IMR-90 (cell line): ENCODE measurements around the gene IFT52. TPM values are rescaled to one million over a fixed set of nuclear protein-coding genes. Genes with fewer than 3 reads are reported as not detected.

ENCODE experiments used
- ATAC-seq: fragments of 200-7000 bp; cut with Tn5 transposase; 2 replicates; pipeline ENCODE4 v1.9.1; 2020; ENCODE audit warnings: low read depth, mild to moderate bottlenecking, moderate library complexity
- BruUV-seq: library from RNA; stranded (reverse); fragments of 400-500 nt; replicated peaks from 2 replicates; lab custom pipeline; 2021; lab: Mats Ljungman, UMichigan
- CTCF ChIA-PET: fragments of 300-600 bp; formaldehyde crosslinking; extraction: SDS; loops from one replicate; lab custom pipeline; 2021; ENCODE audit warnings: antibody characterized with exemption; lab: Yijun Ruan, JAX
- POLR2A ChIA-PET: fragments of 300-600 bp; sonication (Branson Sonifier 250); formaldehyde crosslinking; loops from one replicate; lab custom pipeline; 2022; ENCODE audit warnings: antibody characterized with exemption; ENCODE audit not compliant: unreplicated experiment; lab: Charles Lee
- DNase-seq: peaks from one replicate; pipeline ENCODE4 v3.0.0; 2013
- H2AFZ ChIP-seq: replicated peaks from 2 replicates; pipeline ENCODE3; 2013; ENCODE audit warnings: low read length, mild to moderate bottlenecking; ENCODE audit not compliant: poor library complexity
- H2AK5ac ChIP-seq: 2 replicates; pipeline ENCODE4 v1.6.1; 2013; ENCODE audit warnings: low read depth, low read length, inconsistent platforms
- H2AK9ac ChIP-seq: replicated peaks from 2 replicates; pipeline ENCODE3; 2013; ENCODE audit warnings: mild to moderate bottlenecking, low read depth, low read length, moderate library complexity; ENCODE audit not compliant: poor library complexity
- H2BK120ac ChIP-seq: 2 replicates; pipeline ENCODE4 v1.6.1; 2013; ENCODE audit warnings: low read depth, low read length, inconsistent platforms
- H2BK15ac ChIP-seq: 3 replicates; pipeline ENCODE4 v1.6.1; 2013; ENCODE audit warnings: low read depth, low read length, inconsistent platforms
- H2BK20ac ChIP-seq: 2 replicates; pipeline ENCODE4 v1.6.1; 2013; ENCODE audit warnings: low read depth, mild to moderate bottlenecking, inconsistent platforms, low read length, moderate library complexity
- H2BK5ac ChIP-seq: 2 replicates; pipeline ENCODE4 v1.6.1; 2013; ENCODE audit warnings: mild to moderate bottlenecking, low read depth, low read length, inconsistent platforms; ENCODE audit not compliant: poor library complexity, severe bottlenecking
- H3K14ac ChIP-seq: replicated peaks from 2 replicates; pipeline ENCODE4 v1.6.1; 2013; ENCODE audit warnings: low read depth, low read length, inconsistent platforms
- H3K18ac ChIP-seq: 2 replicates; pipeline ENCODE4 v1.6.1; 2013; ENCODE audit warnings: low read depth, low read length, control low read depth
- H3K23ac ChIP-seq: 2 replicates; pipeline ENCODE4 v1.6.1; 2013; ENCODE audit warnings: low read depth, low read length, inconsistent platforms
- H3K27ac ChIP-seq: 2 replicates; pipeline ENCODE4 v1.5.1; 2013; ENCODE audit warnings: mild to moderate bottlenecking, control low read depth, low read length; ENCODE audit not compliant: insufficient read depth
- H3K27me3 ChIP-seq: 2 replicates; pipeline ENCODE4 v1.6.1; 2013; ENCODE audit warnings: low read length; ENCODE audit not compliant: control insufficient read depth, insufficient read depth
- H3K36me3 ChIP-seq: 2 replicates; pipeline ENCODE4 v1.6.1; 2013; ENCODE audit warnings: low read length, mixed read lengths; ENCODE audit not compliant: control insufficient read depth, insufficient read depth
- H3K4ac ChIP-seq: 2 replicates; pipeline ENCODE4 v1.6.1; 2013; ENCODE audit warnings: low read depth, low read length, inconsistent platforms
- H3K4me1 ChIP-seq: 2 replicates; pipeline ENCODE4 v1.6.1; 2013; ENCODE audit warnings: low read length, mixed read lengths; ENCODE audit not compliant: control insufficient read depth, insufficient read depth
- H3K4me2 ChIP-seq: 2 replicates; pipeline ENCODE4 v1.6.1; 2013; ENCODE audit warnings: low read depth, mild to moderate bottlenecking, control low read depth, low read length, moderate library complexity
- H3K4me3 ChIP-seq: 2 replicates; pipeline ENCODE4 v1.5.1; 2013; ENCODE audit warnings: low read depth, mild to moderate bottlenecking, control low read depth, low read length, moderate library complexity; ENCODE audit not compliant: insufficient read depth
- H3K56ac ChIP-seq: 2 replicates; pipeline ENCODE4 v1.6.1; 2013; ENCODE audit warnings: low read length, inconsistent platforms; ENCODE audit not compliant: insufficient read depth; ENCODE audit errors: extremely low read depth
- H3K79me1 ChIP-seq, 2 experiments: 2 replicates each; pipeline ENCODE4 v1.6.1; 2013; ENCODE audit warnings: low read length in 2 of 2, inconsistent platforms in 1 of 2, low read depth in 1 of 2
- H3K9ac ChIP-seq: 2 replicates; pipeline ENCODE4 v1.6.1; 2013; ENCODE audit warnings: low read depth, low read length, control low read depth
- H3K9me1 ChIP-seq: 2 replicates; pipeline ENCODE4 v1.6.1; 2013; ENCODE audit warnings: low read length, inconsistent platforms; ENCODE audit not compliant: insufficient read depth
- H3K9me3 ChIP-seq: 2 replicates; pipeline ENCODE4 v1.6.1; 2013; ENCODE audit warnings: low read length; ENCODE audit not compliant: control insufficient read depth, insufficient read depth
- H4K20me1 ChIP-seq: 2 replicates; pipeline ENCODE4 v1.6.1; 2013; ENCODE audit warnings: low read length, inconsistent platforms; ENCODE audit not compliant: insufficient read depth
- H4K5ac ChIP-seq: 2 replicates; pipeline ENCODE4 v1.6.1; 2013; ENCODE audit warnings: mild to moderate bottlenecking, low read depth, low read length, control low read depth
- H4K8ac ChIP-seq, 2 experiments: 2 replicates each; pipeline ENCODE4 v1.6.1; 2013; ENCODE audit warnings: low read depth in 2 of 2, low read length in 2 of 2, control low read depth in 1 of 2, inconsistent platforms in 1 of 2
- H4K91ac ChIP-seq: 2 replicates; pipeline ENCODE4 v1.6.1; 2013; ENCODE audit warnings: low read depth, low read length, inconsistent platforms; ENCODE audit not compliant: insufficient read depth
- BHLHE40 ChIP-seq: fragments of 150-350 bp; IDR thresholded peaks from 2 replicates; pipeline ENCODE4 v1.6.1; 2016; ENCODE audit warnings: mild to moderate bottlenecking, low read depth, low read length
- MAFK ChIP-seq: IDR thresholded peaks from 2 replicates; pipeline ENCODE4 v1.6.1; 2012; ENCODE audit warnings: low read depth, low read length, improper control_type of control experiment
- MAZ ChIP-seq: IDR thresholded peaks from 2 replicates; pipeline ENCODE4 v1.6.1; 2012; ENCODE audit warnings: low read depth, mild to moderate bottlenecking, low read length, improper control_type of control experiment, moderate library complexity, borderline replicate concordance
- MXI1 ChIP-seq: IDR thresholded peaks from 2 replicates; pipeline ENCODE4 v1.6.1; 2012; ENCODE audit warnings: low read depth, mild to moderate bottlenecking, low read length, moderate library complexity, borderline replicate concordance
- NFE2L2 ChIP-seq: fragments of 150-350 bp; IDR thresholded peaks from 2 replicates; pipeline ENCODE4 v1.6.1; 2016; ENCODE audit warnings: low read depth, mild to moderate bottlenecking, low read length
- RAD21 ChIP-seq: IDR thresholded peaks from 2 replicates; pipeline ENCODE4 v1.6.1; 2012; ENCODE audit warnings: low read length, improper control_type of control experiment
- SMC3 ChIP-seq: fragments of 150-350 bp; IDR thresholded peaks from 2 replicates; pipeline ENCODE4 v1.6.1; 2016; ENCODE audit warnings: low read depth, mild to moderate bottlenecking, antibody characterized with exemption, low read length, moderate library complexity
- WGBS, 2 experiments: methylation state at CpG; one replicate each; pipeline versions ENCODE4 v1.1.5 to v1.1.7; 2013; ENCODE audit warnings: missing lambda C conversion rate in 2 of 2; ENCODE audit not compliant: insufficient read length in 1 of 2; ENCODE audit errors: extremely low coverage in 2 of 2; 5-methylcytosine and 5-hydroxymethylcytosine counted together
- dilution Hi-C: fragments of 300-500 bp; cut with HindIII; formaldehyde crosslinking; loops from one replicate; pipeline ENCODE4 v1.14.3; 2018; ENCODE audit warnings: low sequenced_read_pairs; ENCODE audit not compliant: unreplicated experiment
- in situ Hi-C: fragments of 300-500 bp; cut with MboI; formaldehyde crosslinking; loops from 3 replicates; pipeline ENCODE4 v1.14.3; 2019; ENCODE audit warnings: low sequenced_read_pairs, inconsistent platforms, mixed read lengths
- intact Hi-C: fragments of 100-400 bp; cut with micrococcal nuclease; formaldehyde crosslinking; loops from 2 replicates; pipeline ENCODE4 v1.10.0; 2022
- polyA plus RNA-seq, 3 experiments: library from polyadenylated mRNA; depleted of rRNA; stranded (reverse); fragments of >200 nt; gene quantifications; 2 replicates each; pipeline ENCODE4 v1.2.3, GENCODE V29; 2012; ENCODE audit warnings: low replicate concordance in 1 of 3
- total RNA-seq: library from RNA; depleted of rRNA; stranded (reverse); fragments of >200 nt; gene quantifications from 2 replicates; pipeline ENCODE4 v1.2.3, GENCODE V29; 2012
- TF ChIP-seq, protein P1 (sequence below): conservative IDR thresholded peaks from 2 replicates; pipeline ENCODE4 v1.5.1; 2012; ENCODE audit warnings: mild to moderate bottlenecking, low read depth, low read length, improper control_type of control experiment
- TF ChIP-seq, protein P2 (sequence below): fragments of 150-350 bp; IDR thresholded peaks from 2 replicates; pipeline ENCODE4 v1.6.1; 2017; ENCODE audit warnings: mild to moderate bottlenecking, antibody characterized with exemption, low read length, low read depth
- TF ChIP-seq, protein P3 (sequence below): fragments of 150-350 bp; IDR thresholded peaks from 2 replicates; pipeline ENCODE4 v1.6.1; 2016; ENCODE audit warnings: low read depth, mild to moderate bottlenecking, low read length, moderate library complexity, borderline replicate concordance

Gene IFT52
- total and polyA plus RNA-seq, 2 of the 4 experiments (the other 2 are of a cell fraction): 31.2 to 55.6 TPM

DNA sequence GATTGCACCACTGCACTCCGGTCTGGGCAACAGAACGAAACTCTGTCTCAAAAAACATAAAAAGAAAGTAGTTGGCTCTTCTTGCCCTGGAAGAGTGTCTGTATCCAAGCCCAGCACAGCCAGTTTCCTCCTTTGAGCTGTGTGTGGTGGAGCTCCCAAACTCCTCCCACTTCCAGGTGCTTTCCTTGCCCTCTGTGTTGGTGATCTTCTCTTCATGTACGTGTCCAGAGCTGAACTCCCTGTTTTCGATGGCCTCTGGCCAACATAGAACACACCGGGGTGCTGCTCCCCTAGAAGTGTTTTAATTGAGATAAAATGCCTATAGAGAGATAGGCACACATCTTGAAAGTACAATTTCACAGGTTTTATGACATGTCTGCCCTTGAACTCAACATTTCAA, 48.6 kb upstream of the IFT52 start:
- dilution Hi-C loops: no loop called here

More for the DNA sequence above, 48.6 kb upstream of the IFT52 start:
- Histone ChIP-seq H3K27ac (no peak overlapping the region), H2BK120ac (no peak overlapping the region), H2BK5ac (no peak overlapping the region), H3K4me1 (no peaks in the 10 kb centered on the region; the same call in 1 of the 2 replicates), H3K79me1 (no peaks in the 10 kb centered on the region), H3K4me3 (no peak overlapping the region), H3K27me3 (no peaks in the 10 kb centered on the region; the same call in 1 of the 2 replicates), H3K4me2 (no peak overlapping the region), H3K9me3 (peaks cover under 1% of the 10 kb centered on the region; the same call in 1 of the 2 replicates), H2BK15ac (no peak overlapping the region), H2AK9ac (no peak overlapping the region), H4K8ac (no peak overlapping the region), H3K14ac (no peak overlapping the region), H3K9ac (no peak overlapping the region), H3K36me3 (no peaks in the 10 kb centered on the region), H3K4ac (no peak overlapping the region), H3K56ac (no peak overlapping the region), H4K91ac (no peak overlapping the region), H3K23ac (no peak overlapping the region), H2BK20ac (no peak overlapping the region), H3K18ac (no peak overlapping the region), H4K5ac (no peak overlapping the region), H4K20me1 (no peaks in the 10 kb centered on the region), H2AK5ac (no peak overlapping the region), H2AFZ (no peak overlapping the region), H3K9me1 (no peaks in the 10 kb centered on the region; the same call in 1 of the 2 replicates)
- ChIA-PET POLR2A (no interaction called here), CTCF (interaction anchor here (0.8 kb wide), 1 partner anchor 150 kb away, joined by 3 read pairs; no protein-coding TSS in a partner anchor)
- BruUV-seq: no TSS peak
- in situ Hi-C loops (no loop called here), intact Hi-C loops (no loop called here)
- TF ChIP-seq MXI1 (no peak), MAFK (no peak), RAD21 (no peak), SMC3 (no peak), MAZ (no peak), BHLHE40 (no peak), NFE2L2 (no peak)
- TF ChIP-seq, protein P1, sequence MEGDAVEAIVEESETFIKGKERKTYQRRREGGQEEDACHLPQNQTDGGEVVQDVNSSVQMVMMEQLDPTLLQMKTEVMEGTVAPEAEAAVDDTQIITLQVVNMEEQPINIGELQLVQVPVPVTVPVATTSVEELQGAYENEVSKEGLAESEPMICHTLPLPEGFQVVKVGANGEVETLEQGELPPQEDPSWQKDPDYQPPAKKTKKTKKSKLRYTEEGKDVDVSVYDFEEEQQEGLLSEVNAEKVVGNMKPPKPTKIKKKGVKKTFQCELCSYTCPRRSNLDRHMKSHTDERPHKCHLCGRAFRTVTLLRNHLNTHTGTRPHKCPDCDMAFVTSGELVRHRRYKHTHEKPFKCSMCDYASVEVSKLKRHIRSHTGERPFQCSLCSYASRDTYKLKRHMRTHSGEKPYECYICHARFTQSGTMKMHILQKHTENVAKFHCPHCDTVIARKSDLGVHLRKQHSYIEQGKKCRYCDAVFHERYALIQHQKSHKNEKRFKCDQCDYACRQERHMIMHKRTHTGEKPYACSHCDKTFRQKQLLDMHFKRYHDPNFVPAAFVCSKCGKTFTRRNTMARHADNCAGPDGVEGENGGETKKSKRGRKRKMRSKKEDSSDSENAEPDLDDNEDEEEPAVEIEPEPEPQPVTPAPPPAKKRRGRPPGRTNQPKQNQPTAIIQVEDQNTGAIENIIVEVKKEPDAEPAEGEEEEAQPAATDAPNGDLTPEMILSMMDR: no peak
- TF ChIP-seq, protein P2, sequence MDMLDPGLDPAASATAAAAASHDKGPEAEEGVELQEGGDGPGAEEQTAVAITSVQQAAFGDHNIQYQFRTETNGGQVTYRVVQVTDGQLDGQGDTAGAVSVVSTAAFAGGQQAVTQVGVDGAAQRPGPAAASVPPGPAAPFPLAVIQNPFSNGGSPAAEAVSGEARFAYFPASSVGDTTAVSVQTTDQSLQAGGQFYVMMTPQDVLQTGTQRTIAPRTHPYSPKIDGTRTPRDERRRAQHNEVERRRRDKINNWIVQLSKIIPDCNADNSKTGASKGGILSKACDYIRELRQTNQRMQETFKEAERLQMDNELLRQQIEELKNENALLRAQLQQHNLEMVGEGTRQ: no peak
- TF ChIP-seq, protein P3, sequence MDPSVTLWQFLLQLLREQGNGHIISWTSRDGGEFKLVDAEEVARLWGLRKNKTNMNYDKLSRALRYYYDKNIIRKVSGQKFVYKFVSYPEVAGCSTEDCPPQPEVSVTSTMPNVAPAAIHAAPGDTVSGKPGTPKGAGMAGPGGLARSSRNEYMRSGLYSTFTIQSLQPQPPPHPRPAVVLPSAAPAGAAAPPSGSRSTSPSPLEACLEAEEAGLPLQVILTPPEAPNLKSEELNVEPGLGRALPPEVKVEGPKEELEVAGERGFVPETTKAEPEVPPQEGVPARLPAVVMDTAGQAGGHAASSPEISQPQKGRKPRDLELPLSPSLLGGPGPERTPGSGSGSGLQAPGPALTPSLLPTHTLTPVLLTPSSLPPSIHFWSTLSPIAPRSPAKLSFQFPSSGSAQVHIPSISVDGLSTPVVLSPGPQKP: no peak
- WGBS, 2 experiments: no CpG with 5 or more reads among the region's 5 CpGs
- ATAC-seq (no peak), DNase-seq (no peak)
